HEK293 (cell line): ENCODE results near the gene ODAD3.

Experiments used
- GFI1B ChIP-seq: fragments of 450-650 bp; formaldehyde crosslinking; IDR thresholded peaks from 2 replicates; pipeline ENCODE4 v1.5.1; 2016; ENCODE audit warnings: missing biosample characterization, missing genetic modification characterization
- GLI2 ChIP-seq: fragments of 450-650 bp; formaldehyde crosslinking; IDR thresholded peaks from 2 replicates; pipeline ENCODE4; 2017; ENCODE audit warnings: missing biosample characterization, missing genetic modification characterization, low read depth, borderline replicate concordance
- GLI4 ChIP-seq: fragments of 450-650 bp; formaldehyde crosslinking; IDR thresholded peaks from 2 replicates; pipeline ENCODE4 v1.5.1; 2016; ENCODE audit warnings: missing biosample characterization, missing genetic modification characterization
- HIC1 ChIP-seq: fragments of 450-650 bp; formaldehyde crosslinking; IDR thresholded peaks from 2 replicates; pipeline ENCODE4 v1.5.1; 2016; ENCODE audit warnings: missing biosample characterization, missing genetic modification characterization
- HOXC10 ChIP-seq: sonication (generic); formaldehyde crosslinking; IDR thresholded peaks from 2 replicates; pipeline ENCODE4 v1.8.1; 2023; ENCODE audit warnings: mild to moderate bottlenecking, missing genetic modification reagents
- KLF1 ChIP-seq: fragments of 450-650 bp; formaldehyde crosslinking; IDR thresholded peaks from 2 replicates; pipeline ENCODE4 v1.5.1; 2016; ENCODE audit warnings: missing biosample characterization, missing genetic modification characterization
- RBAK ChIP-seq: fragments of 450-650 bp; formaldehyde crosslinking; IDR thresholded peaks from 2 replicates; pipeline ENCODE4 v1.5.1; 2016; ENCODE audit warnings: missing biosample characterization, missing genetic modification characterization
- TCF7L2 ChIP-seq: IDR thresholded peaks from 2 replicates; pipeline ENCODE4 v1.6.1; 2011; ENCODE audit warnings: low read depth, mild to moderate bottlenecking, inconsistent platforms, low read length, moderate library complexity, borderline replicate concordance
- ZBTB10 ChIP-seq: fragments of 450-650 bp; formaldehyde crosslinking; IDR thresholded peaks from 2 replicates; pipeline ENCODE4 v1.5.1; 2016; ENCODE audit warnings: missing biosample characterization, missing genetic modification characterization
- ZNF132 ChIP-seq: fragments of 450-650 bp; formaldehyde crosslinking; IDR thresholded peaks from 2 replicates; pipeline ENCODE4 v1.5.1; 2017; ENCODE audit warnings: missing biosample characterization, missing genetic modification characterization, borderline replicate concordance
- ZNF140 ChIP-seq: fragments of 450-650 bp; formaldehyde crosslinking; IDR thresholded peaks from 2 replicates; pipeline ENCODE4 v1.5.1; 2016; ENCODE audit warnings: missing biosample characterization, missing genetic modification characterization
- ZNF169 ChIP-seq: fragments of 450-650 bp; formaldehyde crosslinking; IDR thresholded peaks from 2 replicates; pipeline ENCODE4 v1.5.1; 2016; ENCODE audit warnings: missing biosample characterization, missing genetic modification characterization
- ZNF239 ChIP-seq: fragments of 450-650 bp; formaldehyde crosslinking; IDR thresholded peaks from 2 replicates; pipeline ENCODE4 v1.5.1; 2016; ENCODE audit warnings: missing biosample characterization, missing genetic modification characterization
- ZNF274 ChIP-seq, 2 experiments: fragments of 200-500 bp in 1 of 2; fragments of 450-650 bp in 1 of 2; sonication (Bioruptor generic) in 1 of 2; formaldehyde crosslinking in 1 of 2; IDR thresholded peaks; 2 replicates each; pipeline versions ENCODE4 v1.5.1 to v1.6.1; 2014 to 2016; ENCODE audit warnings: borderline replicate concordance in 1 of 2, inconsistent platforms in 1 of 2, low read length in 1 of 2, missing biosample characterization in 1 of 2, missing genetic modification characterization in 1 of 2
- ZNF335 ChIP-seq: fragments of 450-650 bp; formaldehyde crosslinking; conservative IDR thresholded peaks from 2 replicates; pipeline ENCODE4 v1.5.1; 2016; ENCODE audit warnings: missing biosample characterization, missing genetic modification characterization
- ZNF423 ChIP-seq: fragments of 450-650 bp; formaldehyde crosslinking; IDR thresholded peaks from 2 replicates; pipeline ENCODE4 v1.5.1; 2016; ENCODE audit warnings: missing biosample characterization, missing genetic modification characterization
- ZNF449 ChIP-seq: fragments of 450-650 bp; formaldehyde crosslinking; IDR thresholded peaks from 2 replicates; pipeline ENCODE4 v1.5.1; 2017; ENCODE audit warnings: missing biosample characterization, mild to moderate bottlenecking, missing genetic modification characterization, moderate library complexity
- ZNF514 ChIP-seq: fragments of 450-650 bp; formaldehyde crosslinking; IDR thresholded peaks from 2 replicates; pipeline ENCODE4 v1.5.1; 2016; ENCODE audit warnings: missing biosample characterization, missing genetic modification characterization
- ZNF544 ChIP-seq: fragments of 450-650 bp; formaldehyde crosslinking; IDR thresholded peaks from 2 replicates; pipeline ENCODE4 v1.5.0; 2017; ENCODE audit warnings: missing biosample characterization, missing genetic modification characterization
- ZNF596 ChIP-seq: fragments of 450-650 bp; IDR thresholded peaks from 2 replicates; pipeline ENCODE4 v1.5.0; 2018; ENCODE audit warnings: missing biosample characterization, mild to moderate bottlenecking, missing genetic modification characterization, moderate library complexity
- ZNF629 ChIP-seq: fragments of 450-650 bp; formaldehyde crosslinking; IDR thresholded peaks from 2 replicates; pipeline ENCODE4 v1.5.1; 2017; ENCODE audit warnings: missing biosample characterization, missing genetic modification characterization
- ZNF645 ChIP-seq: fragments of 450-650 bp; formaldehyde crosslinking; IDR thresholded peaks from 2 replicates; pipeline ENCODE4; 2016; ENCODE audit warnings: missing biosample characterization, missing genetic modification characterization
- ZNF664 ChIP-seq: fragments of 450-650 bp; formaldehyde crosslinking; IDR thresholded peaks from 2 replicates; pipeline ENCODE4 v1.5.1; 2016; ENCODE audit warnings: missing biosample characterization, missing genetic modification characterization
- ZNF692 ChIP-seq: fragments of 450-650 bp; formaldehyde crosslinking; IDR thresholded peaks from 2 replicates; pipeline ENCODE4 v1.5.1; 2016; ENCODE audit warnings: missing biosample characterization, missing genetic modification characterization
- ZNF701 ChIP-seq: fragments of 450-650 bp; formaldehyde crosslinking; IDR thresholded peaks from 2 replicates; pipeline ENCODE4 v1.5.1; 2016; ENCODE audit warnings: missing biosample characterization, missing genetic modification characterization
- ZNF768 ChIP-seq: fragments of 450-650 bp; formaldehyde crosslinking; IDR thresholded peaks from 2 replicates; pipeline ENCODE4 v1.5.1; 2018; ENCODE audit warnings: missing biosample characterization, mild to moderate bottlenecking, missing genetic modification characterization
- ZNF830 ChIP-seq: fragments of 450-650 bp; IDR thresholded peaks from 2 replicates; pipeline ENCODE4 v1.5.0; 2018; ENCODE audit warnings: missing biosample characterization, missing genetic modification characterization, low read depth, mild to moderate bottlenecking, moderate library complexity
- ZSCAN30 ChIP-seq: fragments of 450-650 bp; IDR thresholded peaks from 2 replicates; pipeline ENCODE4 v1.5.1; 2018; ENCODE audit warnings: missing biosample characterization, mild to moderate bottlenecking, missing genetic modification characterization, moderate library complexity
- TF ChIP-seq, protein P1 (sequence below): fragments of 450-650 bp; formaldehyde crosslinking; IDR thresholded peaks from 2 replicates; pipeline ENCODE4 v1.5.1; 2017; ENCODE audit warnings: missing biosample characterization, missing genetic modification characterization

ODAD3 gene

DNA sequence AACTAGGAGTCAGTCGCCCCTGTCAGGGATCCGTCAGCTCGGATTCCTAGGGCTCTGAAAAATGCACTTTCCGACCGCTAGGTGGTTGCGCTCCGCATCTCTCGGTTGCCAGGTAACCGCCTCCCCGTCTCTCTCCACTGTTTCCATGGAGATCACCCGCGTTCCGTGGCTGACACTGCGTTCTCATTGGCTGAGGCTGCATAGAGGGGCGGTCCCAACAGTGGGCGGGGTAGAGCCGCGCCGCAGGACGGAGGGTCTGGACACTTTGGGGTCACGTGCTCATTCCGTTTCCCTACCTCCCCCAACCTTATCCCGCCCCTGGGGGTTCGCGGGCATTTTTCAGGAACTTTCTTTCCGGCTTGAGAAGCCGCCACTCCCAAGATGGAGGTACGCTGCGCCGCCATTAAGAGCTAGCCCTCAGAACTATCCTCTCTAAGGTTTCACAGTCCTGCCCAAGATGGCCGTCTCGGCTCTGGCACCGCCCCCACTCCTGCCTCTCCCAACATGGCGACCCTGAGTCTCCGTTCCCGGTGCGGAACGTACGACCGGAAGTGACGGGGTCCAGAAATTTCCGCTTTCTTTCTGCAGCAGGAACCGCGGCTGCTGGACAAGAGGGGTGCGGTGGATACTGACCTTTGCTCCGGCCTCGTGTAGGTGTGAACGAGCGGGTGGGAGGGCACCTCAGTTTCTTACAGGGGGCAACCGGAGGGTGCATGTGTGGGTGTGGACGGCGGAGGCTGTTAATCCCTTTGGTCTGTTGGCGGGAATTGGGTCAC, at the start of gene ODAD3, which contains the start of gene PRKCSH (continued):
- TF ChIP-seq ZNF692 (peak; percentile 42; the same call in 1 of the 2 replicates), ZNF140 (tag by site-specific recombination) (no peak), HOXC10 (CRISPR knock-in tag) (no peak), RBAK (no peak), ZNF169 (tag by site-specific recombination) (no peak), ZNF830 (tag by site-specific recombination) (no peak), GLI2 (tag by site-specific recombination) (no peak), ZBTB10 (tag by site-specific recombination) (peak; percentile 99), ZNF132 (no peak), ZNF645 (no peak), ZNF664 (tag by site-specific recombination) (no peak), ZNF596 (tag by site-specific recombination) (no peak), ZNF514 (no peak), GFI1B (tag by site-specific recombination) (no peak), ZNF239 (tag by site-specific recombination) (no peak), ZNF768 (tag by site-specific recombination) (no peak), ZSCAN30 (tag by site-specific recombination) (no peak), ZNF423 (tag by site-specific recombination) (no peak), ZNF274 (IDR thresholded peaks at IDR 0.05; ENCODE audit: low read length) (no peak), ZNF274 (tag by site-specific recombination; IDR thresholded peaks at IDR 0.05; ENCODE audit: borderline replicate concordance) (no peak), ZNF544 (tag by site-specific recombination) (no peak), GLI4 (tag by site-specific recombination) (no peak), TCF7L2 (no peak), ZNF629 (peak; percentile 96), ZNF701 (tag by site-specific recombination) (no peak), HIC1 (tag by site-specific recombination) (no peak), ZNF449 (tag by site-specific recombination) (no peak), ZNF335 (tag by site-specific recombination) (peak; percentile 85), KLF1 (tag by site-specific recombination) (no peak)
- TF ChIP-seq, protein P1, sequence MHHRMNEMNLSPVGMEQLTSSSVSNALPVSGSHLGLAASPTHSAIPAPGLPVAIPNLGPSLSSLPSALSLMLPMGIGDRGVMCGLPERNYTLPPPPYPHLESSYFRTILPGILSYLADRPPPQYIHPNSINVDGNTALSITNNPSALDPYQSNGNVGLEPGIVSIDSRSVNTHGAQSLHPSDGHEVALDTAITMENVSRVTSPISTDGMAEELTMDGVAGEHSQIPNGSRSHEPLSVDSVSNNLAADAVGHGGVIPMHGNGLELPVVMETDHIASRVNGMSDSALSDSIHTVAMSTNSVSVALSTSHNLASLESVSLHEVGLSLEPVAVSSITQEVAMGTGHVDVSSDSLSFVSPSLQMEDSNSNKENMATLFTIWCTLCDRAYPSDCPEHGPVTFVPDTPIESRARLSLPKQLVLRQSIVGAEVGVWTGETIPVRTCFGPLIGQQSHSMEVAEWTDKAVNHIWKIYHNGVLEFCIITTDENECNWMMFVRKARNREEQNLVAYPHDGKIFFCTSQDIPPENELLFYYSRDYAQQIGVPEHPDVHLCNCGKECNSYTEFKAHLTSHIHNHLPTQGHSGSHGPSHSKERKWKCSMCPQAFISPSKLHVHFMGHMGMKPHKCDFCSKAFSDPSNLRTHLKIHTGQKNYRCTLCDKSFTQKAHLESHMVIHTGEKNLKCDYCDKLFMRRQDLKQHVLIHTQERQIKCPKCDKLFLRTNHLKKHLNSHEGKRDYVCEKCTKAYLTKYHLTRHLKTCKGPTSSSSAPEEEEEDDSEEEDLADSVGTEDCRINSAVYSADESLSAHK (tag by site-specific recombination): no peak
